Neural cell (in vitro differentiated cells): ENCODE measurements around the gene HSPA5. TPM values are rescaled to one million over a fixed set of nuclear protein-coding genes. Genes with fewer than 3 reads are reported as not detected.

Experiments
- H2AFZ ChIP-seq: fragments of 200-600, 300-800 bp; sonication (generic), shearing (Covaris generic); 2 replicates; pipeline ENCODE4 v1.6.0; 2014; ENCODE audit warnings: low read depth, mild to moderate bottlenecking, antibody characterized with exemption, low read length, moderate library complexity
- H3F3A ChIP-seq: fragments of 200-600 bp; shearing (Covaris generic); 2 replicates; pipeline ENCODE4 v1.6.1; 2016; ENCODE audit warnings: mild to moderate bottlenecking, moderate library complexity, mixed read lengths, antibody characterized with exemption, low read length; ENCODE audit not compliant: insufficient read depth, poor library complexity, severe bottlenecking
- H3K27ac ChIP-seq: fragments of 200-600, 300-800 bp; sonication (generic), shearing (Covaris generic); 2 replicates; pipeline ENCODE4 v1.5.1; 2014; ENCODE audit warnings: mild to moderate bottlenecking, low read length, moderate library complexity
- H3K27me3 ChIP-seq: fragments of 300-800, 200-600 bp; sonication (generic), shearing (Covaris generic); 2 replicates; pipeline ENCODE4 v1.6.0; 2014; ENCODE audit warnings: mild to moderate bottlenecking, low read depth, low read length, moderate library complexity; ENCODE audit not compliant: insufficient read depth
- H3K36me3 ChIP-seq: fragments of 300-800, 200-600 bp; sonication (generic), shearing (Covaris generic); 2 replicates; pipeline ENCODE4 v1.5.1; 2014; ENCODE audit warnings: mild to moderate bottlenecking, antibody characterized with exemption, low read length, moderate library complexity; ENCODE audit not compliant: insufficient read depth
- H3K4me2 ChIP-seq: fragments of 300-800, 200-600 bp; sonication (generic), shearing (Covaris generic); 2 replicates; pipeline ENCODE4 v1.6.0; 2014; ENCODE audit warnings: mild to moderate bottlenecking, low read length
- H3K4me3 ChIP-seq: fragments of 300-800, 200-600 bp; sonication (generic), shearing (Covaris generic); 2 replicates; pipeline ENCODE4 v1.5.1; 2014; ENCODE audit warnings: mild to moderate bottlenecking, low read length, moderate library complexity
- H3K79me2 ChIP-seq: fragments of 200-600 bp; shearing (Covaris generic); replicated peaks from 2 replicates; pipeline ENCODE4 v1.6.0; 2014; ENCODE audit warnings: mild to moderate bottlenecking, low read length, moderate library complexity; ENCODE audit not compliant: insufficient read depth
- H3K9ac ChIP-seq: fragments of 300-800, 200-600 bp; sonication (generic), shearing (Covaris generic); 2 replicates; pipeline ENCODE4 v1.6.1; 2016; ENCODE audit warnings: mild to moderate bottlenecking, low read length, mixed read lengths
- H3K9me2 ChIP-seq: fragments of 200-600 bp; shearing (Covaris generic); 2 replicates; pipeline ENCODE4 v1.6.1; 2016; ENCODE audit warnings: mild to moderate bottlenecking, low read length, mixed read lengths; ENCODE audit not compliant: insufficient read depth
- H3K9me3 ChIP-seq: fragments of 200-600, 300-800 bp; sonication (generic), shearing (Covaris generic); 2 replicates; pipeline ENCODE4 v1.6.1; 2016; ENCODE audit warnings: mild to moderate bottlenecking, mixed run types, low read length, moderate library complexity, mixed read lengths
- H4K20me1 ChIP-seq: fragments of 200-600 bp; shearing (Covaris generic); 2 replicates; pipeline ENCODE4 v1.6.1; 2016; ENCODE audit warnings: mild to moderate bottlenecking, mixed run types; ENCODE audit not compliant: insufficient read depth
- EP300 ChIP-seq: fragments of 450-650 bp; conservative IDR thresholded peaks from 2 replicates; pipeline ENCODE4 v1.6.1; 2014; ENCODE audit warnings: antibody characterized with exemption, mild to moderate bottlenecking, moderate library complexity; ENCODE audit not compliant: poor library complexity, severe bottlenecking
- EZH2 ChIP-seq: fragments of 200-600, 300-800 bp; shearing (Covaris generic), sonication (generic); IDR thresholded peaks from 2 replicates; pipeline ENCODE4 v1.6.1; 2014; ENCODE audit warnings: antibody characterized with exemption, low read length, borderline replicate concordance, mild to moderate bottlenecking; ENCODE audit not compliant: insufficient read depth, poor library complexity, severe bottlenecking
- MXI1 ChIP-seq: fragments of 450-650 bp; conservative IDR thresholded peaks from 2 replicates; pipeline ENCODE4 v1.6.1; 2014; ENCODE audit warnings: antibody characterized with exemption, mild to moderate bottlenecking; ENCODE audit not compliant: poor library complexity, severe bottlenecking
- POLR2AphosphoS5 ChIP-seq: IDR thresholded peaks from 2 replicates; pipeline ENCODE4 v1.6.1; 2012
- RAD21 ChIP-seq: fragments of 450-650 bp; conservative IDR thresholded peaks from 2 replicates; pipeline ENCODE4 v1.6.1; 2014; ENCODE audit warnings: antibody characterized with exemption, mild to moderate bottlenecking, moderate library complexity
- SMC3 ChIP-seq: fragments of 450-650 bp; conservative IDR thresholded peaks from 2 replicates; pipeline ENCODE4 v1.6.1; 2014; ENCODE audit warnings: antibody characterized with exemption, mild to moderate bottlenecking, moderate library complexity; ENCODE audit not compliant: poor library complexity
- TAF1 ChIP-seq: IDR thresholded peaks from 2 replicates; pipeline ENCODE4 v1.6.1; 2012; ENCODE audit warnings: low read depth
- polyA plus RNA-seq: library from polyadenylated mRNA; depleted of rRNA; stranded (reverse); fragments of >200 nt; gene quantifications from 2 replicates; pipeline ENCODE4 v1.2.3, GENCODE V29; 2014
- TF ChIP-seq, protein P1 (sequence below): fragments of 450-650 bp; IDR thresholded peaks from 2 replicates; pipeline ENCODE4 v1.5.1; 2014; ENCODE audit warnings: antibody characterized with exemption, mild to moderate bottlenecking, moderate library complexity; ENCODE audit not compliant: poor library complexity, severe bottlenecking
- TF ChIP-seq, protein P2 (sequence below): IDR thresholded peaks from 2 replicates; pipeline ENCODE4 v1.6.1; 2012; ENCODE audit warnings: borderline replicate concordance

HSPA5 gene
- polyA plus RNA-seq, 1 donor from 2014 or later: 17.6 TPM

DNA sequence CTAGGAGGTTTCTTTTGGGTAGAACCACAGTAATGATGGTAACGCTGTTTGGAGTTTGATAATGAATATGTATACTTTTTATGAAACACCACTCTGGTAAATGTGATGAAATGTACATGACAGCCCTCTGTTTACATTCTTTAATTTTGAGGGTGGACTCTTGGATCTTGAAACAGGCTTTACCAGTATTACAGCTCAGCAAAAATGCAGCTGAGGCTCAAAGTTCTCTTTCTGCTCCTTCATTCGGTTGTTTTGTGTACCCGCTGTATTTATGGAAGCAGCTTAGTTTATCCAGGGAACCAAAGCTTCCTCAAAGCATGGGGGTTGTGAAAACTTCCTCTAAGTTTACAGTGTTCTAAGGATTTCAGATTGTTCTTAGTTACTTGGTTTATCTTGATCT is 31.6 kb upstream of the HSPA5 start:
- no peaks in the 10 kb centered on the region for H3K27me3 ChIP-seq
- H3K9me3 ChIP-seq: no peaks in the 10 kb centered on the region
- no peak overlapping the region for H3K9ac ChIP-seq
- no peaks in the 10 kb centered on the region for H4K20me1 ChIP-seq
- no peaks in the 10 kb centered on the region for H3K9me2 ChIP-seq
- no peak overlapping the region for H2AFZ ChIP-seq
- H3K79me2 ChIP-seq: peaks cover 32% of the 10 kb centered on the region
- no peak overlapping the region for H3K4me3 ChIP-seq
- TF ChIP-seq RAD21: no peak
- TF ChIP-seq, protein P1, sequence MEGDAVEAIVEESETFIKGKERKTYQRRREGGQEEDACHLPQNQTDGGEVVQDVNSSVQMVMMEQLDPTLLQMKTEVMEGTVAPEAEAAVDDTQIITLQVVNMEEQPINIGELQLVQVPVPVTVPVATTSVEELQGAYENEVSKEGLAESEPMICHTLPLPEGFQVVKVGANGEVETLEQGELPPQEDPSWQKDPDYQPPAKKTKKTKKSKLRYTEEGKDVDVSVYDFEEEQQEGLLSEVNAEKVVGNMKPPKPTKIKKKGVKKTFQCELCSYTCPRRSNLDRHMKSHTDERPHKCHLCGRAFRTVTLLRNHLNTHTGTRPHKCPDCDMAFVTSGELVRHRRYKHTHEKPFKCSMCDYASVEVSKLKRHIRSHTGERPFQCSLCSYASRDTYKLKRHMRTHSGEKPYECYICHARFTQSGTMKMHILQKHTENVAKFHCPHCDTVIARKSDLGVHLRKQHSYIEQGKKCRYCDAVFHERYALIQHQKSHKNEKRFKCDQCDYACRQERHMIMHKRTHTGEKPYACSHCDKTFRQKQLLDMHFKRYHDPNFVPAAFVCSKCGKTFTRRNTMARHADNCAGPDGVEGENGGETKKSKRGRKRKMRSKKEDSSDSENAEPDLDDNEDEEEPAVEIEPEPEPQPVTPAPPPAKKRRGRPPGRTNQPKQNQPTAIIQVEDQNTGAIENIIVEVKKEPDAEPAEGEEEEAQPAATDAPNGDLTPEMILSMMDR: no peak
- TF ChIP-seq SMC3: no peak
- H3K27ac ChIP-seq: no peak overlapping the region
- H3F3A ChIP-seq: no peaks in the 10 kb centered on the region
- no peak overlapping the region for H3K4me2 ChIP-seq
- no peaks in the 10 kb centered on the region for H3K36me3 ChIP-seq

DNA sequence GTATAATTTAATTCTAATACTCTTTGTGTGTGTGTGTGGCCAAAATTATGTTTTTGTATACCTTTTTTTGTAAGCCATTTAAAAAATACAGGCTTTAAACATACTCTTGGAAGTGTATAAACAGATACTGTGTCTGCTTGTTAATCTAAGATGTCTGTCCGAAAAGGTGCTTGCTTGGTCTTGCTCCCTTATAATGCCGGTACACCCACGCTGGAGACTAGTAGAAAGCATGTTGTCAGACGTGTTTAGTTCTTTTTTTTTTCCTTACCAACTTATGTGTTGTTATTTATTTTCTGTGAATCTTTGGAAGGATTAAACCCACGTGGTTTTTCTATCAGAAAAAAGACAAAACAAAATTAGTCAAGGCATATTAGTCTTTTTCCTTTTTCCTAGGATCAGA is 29.9 kb upstream of the HSPA5 start:
- Histone ChIP-seq H3K9ac (no peak overlapping the region), H4K20me1 (no peaks in the 10 kb centered on the region), H3K27me3 (no peaks in the 10 kb centered on the region), H3K9me2 (no peaks in the 10 kb centered on the region), H3K36me3 (no peaks in the 10 kb centered on the region), H3K27ac (no peak overlapping the region), H3F3A (no peaks in the 10 kb centered on the region), H3K4me3 (no peak overlapping the region), H2AFZ (no peak overlapping the region), H3K79me2 (peaks cover 24% of the 10 kb centered on the region), H3K9me3 (no peaks in the 10 kb centered on the region), H3K4me2 (no peak overlapping the region)
- TF ChIP-seq TAF1: no peak
- TF ChIP-seq EZH2: no peak
- TF ChIP-seq, protein P1: no peak
- no peak for TF ChIP-seq POLR2AphosphoS5
- TF ChIP-seq MXI1: no peak
- TF ChIP-seq, protein P2, sequence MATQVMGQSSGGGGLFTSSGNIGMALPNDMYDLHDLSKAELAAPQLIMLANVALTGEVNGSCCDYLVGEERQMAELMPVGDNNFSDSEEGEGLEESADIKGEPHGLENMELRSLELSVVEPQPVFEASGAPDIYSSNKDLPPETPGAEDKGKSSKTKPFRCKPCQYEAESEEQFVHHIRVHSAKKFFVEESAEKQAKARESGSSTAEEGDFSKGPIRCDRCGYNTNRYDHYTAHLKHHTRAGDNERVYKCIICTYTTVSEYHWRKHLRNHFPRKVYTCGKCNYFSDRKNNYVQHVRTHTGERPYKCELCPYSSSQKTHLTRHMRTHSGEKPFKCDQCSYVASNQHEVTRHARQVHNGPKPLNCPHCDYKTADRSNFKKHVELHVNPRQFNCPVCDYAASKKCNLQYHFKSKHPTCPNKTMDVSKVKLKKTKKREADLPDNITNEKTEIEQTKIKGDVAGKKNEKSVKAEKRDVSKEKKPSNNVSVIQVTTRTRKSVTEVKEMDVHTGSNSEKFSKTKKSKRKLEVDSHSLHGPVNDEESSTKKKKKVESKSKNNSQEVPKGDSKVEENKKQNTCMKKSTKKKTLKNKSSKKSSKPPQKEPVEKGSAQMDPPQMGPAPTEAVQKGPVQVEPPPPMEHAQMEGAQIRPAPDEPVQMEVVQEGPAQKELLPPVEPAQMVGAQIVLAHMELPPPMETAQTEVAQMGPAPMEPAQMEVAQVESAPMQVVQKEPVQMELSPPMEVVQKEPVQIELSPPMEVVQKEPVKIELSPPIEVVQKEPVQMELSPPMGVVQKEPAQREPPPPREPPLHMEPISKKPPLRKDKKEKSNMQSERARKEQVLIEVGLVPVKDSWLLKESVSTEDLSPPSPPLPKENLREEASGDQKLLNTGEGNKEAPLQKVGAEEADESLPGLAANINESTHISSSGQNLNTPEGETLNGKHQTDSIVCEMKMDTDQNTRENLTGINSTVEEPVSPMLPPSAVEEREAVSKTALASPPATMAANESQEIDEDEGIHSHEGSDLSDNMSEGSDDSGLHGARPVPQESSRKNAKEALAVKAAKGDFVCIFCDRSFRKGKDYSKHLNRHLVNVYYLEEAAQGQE: no peak
- TF ChIP-seq EP300: no peak
- no peak for TF ChIP-seq RAD21
- no peak for TF ChIP-seq SMC3
